Amniotic stem cell (primary cell): ENCODE data around the gene LAMP1.
"Not testable (repeated sequence)": the region's sequence is repeated elsewhere in the genome, so short reads cannot be mapped to it uniquely, and the experiment has no call there.

Experiments
- DNase-seq: peaks from one replicate; lab custom pipeline; 2025; lab: John Stamatoyannopoulos, UW

The LAMP1 gene

GRCh38 chr13:113296823-113297369 is at the start of gene LAMP1:
TSS of gene LAMP1 (plus strand) at chr13:113297239. CDS start at chr13:113297435, 196 bp downstream.
- peak; percentile 86 for DNase-seq

- DNase-seq, result no peak
These were observed 44.4 kb upstream of the LAMP1 start for GRCh38 chr13:113252516-113253095.

- not testable (repeated sequence) for DNase-seq
These were observed 39.1 kb upstream of the LAMP1 start for GRCh38 chr13:113257908-113258307.

GRCh38 chr13:113258321-113259054 is 38.6 kb upstream of the LAMP1 start:
- no peak for DNase-seq

- no peak for DNase-seq
These were observed 36.0 kb upstream of the LAMP1 start for GRCh38 chr13:113260996-113261395.

- DNase-seq, result not testable (repeated sequence)
These were observed 34.0 kb upstream of the LAMP1 start for GRCh38 chr13:113263016-113263415.

GRCh38 chr13:113267642-113268405 is 29.2 kb upstream of the LAMP1 start:
- no peak for DNase-seq

GRCh38 chr13:113272031-113272430 is 25.0 kb upstream of the LAMP1 start:
- no peak for DNase-seq

GRCh38 chr13:113272701-113273181 is 24.3 kb upstream of the LAMP1 start:
- DNase-seq, result no peak

- DNase-seq, result no peak
These were observed 23.7 kb upstream of the LAMP1 start for GRCh38 chr13:113273321-113273720.

- no peak for DNase-seq
These were observed 23.0 kb upstream of the LAMP1 start for GRCh38 chr13:113273851-113274590.

GRCh38 chr13:113274721-113275120 is 22.3 kb upstream of the LAMP1 start:
- no peak for DNase-seq

GRCh38 chr13:113275387-113275786 is 21.7 kb upstream of the LAMP1 start:
- no peak for DNase-seq

GRCh38 chr13:113280126-113280525 is 16.9 kb upstream of the LAMP1 start:
- DNase-seq, result no peak

- no peak for DNase-seq
These were observed 13.1 kb upstream of the LAMP1 start for GRCh38 chr13:113283904-113284303.

- no peak for DNase-seq
These were observed 8.2 kb upstream of the LAMP1 start for GRCh38 chr13:113288880-113289279.

GRCh38 chr13:113291129-113291528 is 5.9 kb upstream of the LAMP1 start:
- no peak for DNase-seq

GRCh38 chr13:113292021-113292862 is 4.8 kb upstream of the LAMP1 start:
- DNase-seq, result no peak

GRCh38 chr13:113293686-113294085 is 3.4 kb upstream of the LAMP1 start:
- DNase-seq, result no peak

- no peak for DNase-seq
These were observed 1.3 kb upstream of the LAMP1 start for GRCh38 chr13:113295776-113296175.
